Thyroid gland (tissue), 4 donors: Measurements from ENCODE around the gene MAD2L2. TPM values are rescaled to one million over a fixed set of nuclear protein-coding genes. Genes with fewer than 3 reads are reported as not detected.
A peak's percentile ranks its signal among the peaks of the same experiment; 100 is the strongest.

Source experiments
- DNase-seq, 2 donors: peaks; one replicate each; pipeline ENCODE4 v3.0.0-alpha.2; 2019
- H3K27ac ChIP-seq, 3 donors: fragments of 200-600 bp; sonication (generic); 1 replicate in 2 of 3; 2 replicates in 1 of 3; pipeline ENCODE4 v1.5.1; 2016 to 2019; ENCODE audit warnings: mild to moderate bottlenecking in 1 of 3, moderate library complexity in 1 of 3
- H3K27me3 ChIP-seq: fragments of 200-600 bp; sonication (generic); one replicate; pipeline ENCODE4 v1.5.1; 2019
- H3K36me3 ChIP-seq, 2 donors: fragments of 200-600 bp; sonication (generic); one replicate each; pipeline ENCODE4 v1.5.1; 2016 to 2019
- H3K4me1 ChIP-seq, 2 donors: fragments of 200-600 bp; sonication (generic); one replicate each; pipeline ENCODE4 v1.5.1; 2017 to 2019
- H3K4me3 ChIP-seq, 3 donors: fragments of 200-600 bp; sonication (generic); replicated peaks in 1 of 3; 1 replicate in 2 of 3; 2 replicates in 1 of 3; pipeline ENCODE4 v1.5.1; 2016; ENCODE audit warnings: mild to moderate bottlenecking in 1 of 3
- H3K9me3 ChIP-seq: fragments of 200-600 bp; sonication (generic); one replicate; pipeline ENCODE4 v1.5.1; 2017
- POLR2A ChIP-seq, 2 donors: fragments of 450-650 bp; IDR thresholded peaks; one replicate each; pipeline ENCODE4 v1.6.1; 2017; ENCODE audit warnings: antibody characterized with exemption in 2 of 2, mild to moderate bottlenecking in 2 of 2, moderate library complexity in 1 of 2
- WGBS, 2 donors: methylation state at CpG; one replicate each; pipeline ENCODE4 v1.1.5; 2017; 5-methylcytosine and 5-hydroxymethylcytosine counted together
- intact Hi-C: fragments of 100-400 bp; cut with DNase I; formaldehyde crosslinking; loops from one replicate; pipeline ENCODE4 v1.15.1; 2023
- total RNA-seq, 4 donors: library from RNA; depleted of rRNA; stranded (reverse); fragments of >200 nt; gene quantifications; one replicate each; pipeline ENCODE4 v1.2.3, GENCODE V29; 2016
- TF ChIP-seq, protein P1 (sequence below), 6 experiments: fragments of 200-600 bp in 3 of 6; fragments of 450-650 bp in 3 of 6; sonication (generic) in 3 of 6; IDR thresholded peaks; one replicate each; pipeline ENCODE4 v1.5.1; 2016 to 2019; ENCODE audit warnings: antibody characterized with exemption in 6 of 6, mild to moderate bottlenecking in 2 of 6, inconsistent platforms in 1 of 6, moderate library complexity in 1 of 6

MAD2L2 gene
- total RNA-seq, 4 donors from 2014 or later: 12.0 to 43.9 (median 21.5) TPM

DNA sequence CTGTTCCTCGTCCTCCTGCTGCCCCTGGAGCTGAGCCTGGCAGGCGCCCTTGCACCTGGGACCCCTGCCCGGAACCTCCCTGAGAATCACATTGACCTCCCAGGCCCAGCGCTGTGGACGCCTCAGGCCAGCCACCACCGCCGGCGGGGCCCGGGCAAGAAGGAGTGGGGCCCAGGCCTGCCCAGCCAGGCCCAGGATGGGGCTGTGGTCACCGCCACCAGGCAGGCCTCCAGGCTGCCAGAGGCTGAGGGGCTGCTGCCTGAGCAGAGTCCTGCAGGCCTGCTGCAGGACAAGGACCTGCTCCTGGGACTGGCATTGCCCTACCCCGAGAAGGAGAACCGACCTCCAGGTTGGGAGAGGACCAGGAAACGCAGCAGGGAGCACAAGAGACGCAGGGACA is 25.3 kb upstream of the MAD2L2 start:
- H3K36me3 ChIP-seq: no peaks in the 10 kb centered on the region
- no peak overlapping the region for H3K4me3 ChIP-seq
- peaks cover 0 to 11% of the 10 kb centered on the region in 2 donors for H3K4me1 ChIP-seq
- H3K27me3 ChIP-seq: no peaks in the 10 kb centered on the region
- H3K27ac ChIP-seq: no peak overlapping the region
- 91 to 97% methylated on average over 6 to 13 of the region's 14 CpGs for WGBS, 2 donors
- no peaks in the 10 kb centered on the region for H3K9me3 ChIP-seq
- intact Hi-C loops: no loop called here
- no peak for DNase-seq
- TF ChIP-seq POLR2A (IDR thresholded peaks at IDR 0.05): no peak
- TF ChIP-seq, protein P1, sequence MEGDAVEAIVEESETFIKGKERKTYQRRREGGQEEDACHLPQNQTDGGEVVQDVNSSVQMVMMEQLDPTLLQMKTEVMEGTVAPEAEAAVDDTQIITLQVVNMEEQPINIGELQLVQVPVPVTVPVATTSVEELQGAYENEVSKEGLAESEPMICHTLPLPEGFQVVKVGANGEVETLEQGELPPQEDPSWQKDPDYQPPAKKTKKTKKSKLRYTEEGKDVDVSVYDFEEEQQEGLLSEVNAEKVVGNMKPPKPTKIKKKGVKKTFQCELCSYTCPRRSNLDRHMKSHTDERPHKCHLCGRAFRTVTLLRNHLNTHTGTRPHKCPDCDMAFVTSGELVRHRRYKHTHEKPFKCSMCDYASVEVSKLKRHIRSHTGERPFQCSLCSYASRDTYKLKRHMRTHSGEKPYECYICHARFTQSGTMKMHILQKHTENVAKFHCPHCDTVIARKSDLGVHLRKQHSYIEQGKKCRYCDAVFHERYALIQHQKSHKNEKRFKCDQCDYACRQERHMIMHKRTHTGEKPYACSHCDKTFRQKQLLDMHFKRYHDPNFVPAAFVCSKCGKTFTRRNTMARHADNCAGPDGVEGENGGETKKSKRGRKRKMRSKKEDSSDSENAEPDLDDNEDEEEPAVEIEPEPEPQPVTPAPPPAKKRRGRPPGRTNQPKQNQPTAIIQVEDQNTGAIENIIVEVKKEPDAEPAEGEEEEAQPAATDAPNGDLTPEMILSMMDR (IDR thresholded peaks at IDR 0.05): no peak

DNA sequence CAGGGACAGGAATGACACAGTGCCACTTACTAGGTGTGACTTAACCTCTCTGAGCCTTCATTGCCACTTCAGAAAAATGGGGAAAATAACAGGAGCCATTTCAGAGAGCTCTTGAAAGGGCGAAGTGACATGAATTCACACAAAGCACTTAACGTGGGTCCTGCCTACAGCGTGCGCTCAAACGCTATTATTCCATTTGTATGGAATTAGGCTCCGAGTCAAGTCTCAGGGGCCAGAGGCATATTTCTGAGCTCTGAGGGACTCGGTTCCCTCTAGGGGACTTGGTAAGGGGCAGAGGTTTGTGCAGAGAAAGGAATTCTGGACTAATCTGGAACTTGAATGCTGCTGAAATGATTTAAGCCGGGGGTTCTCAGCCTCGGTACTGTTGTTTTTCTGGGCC is 24.6 kb upstream of the MAD2L2 start:
- H3K4me3 ChIP-seq: no peak overlapping the region
- no peaks in the 10 kb centered on the region for H3K9me3 ChIP-seq
- no peaks in the 10 kb centered on the region for H3K36me3 ChIP-seq
- H3K27ac ChIP-seq: no peak overlapping the region
- 82 to 85% methylated on average over 9 of the region's 9 CpGs for WGBS, 2 donors
- TF ChIP-seq POLR2A (IDR thresholded peaks at IDR 0.05): no peak
- TF ChIP-seq, protein P1 (IDR thresholded peaks at IDR 0.05): no peak
- H3K27me3 ChIP-seq: no peaks in the 10 kb centered on the region
- intact Hi-C loops: no loop called here
- no peak for DNase-seq
- peaks cover 0 to 11% of the 10 kb centered on the region in 2 donors for H3K4me1 ChIP-seq

DNA sequence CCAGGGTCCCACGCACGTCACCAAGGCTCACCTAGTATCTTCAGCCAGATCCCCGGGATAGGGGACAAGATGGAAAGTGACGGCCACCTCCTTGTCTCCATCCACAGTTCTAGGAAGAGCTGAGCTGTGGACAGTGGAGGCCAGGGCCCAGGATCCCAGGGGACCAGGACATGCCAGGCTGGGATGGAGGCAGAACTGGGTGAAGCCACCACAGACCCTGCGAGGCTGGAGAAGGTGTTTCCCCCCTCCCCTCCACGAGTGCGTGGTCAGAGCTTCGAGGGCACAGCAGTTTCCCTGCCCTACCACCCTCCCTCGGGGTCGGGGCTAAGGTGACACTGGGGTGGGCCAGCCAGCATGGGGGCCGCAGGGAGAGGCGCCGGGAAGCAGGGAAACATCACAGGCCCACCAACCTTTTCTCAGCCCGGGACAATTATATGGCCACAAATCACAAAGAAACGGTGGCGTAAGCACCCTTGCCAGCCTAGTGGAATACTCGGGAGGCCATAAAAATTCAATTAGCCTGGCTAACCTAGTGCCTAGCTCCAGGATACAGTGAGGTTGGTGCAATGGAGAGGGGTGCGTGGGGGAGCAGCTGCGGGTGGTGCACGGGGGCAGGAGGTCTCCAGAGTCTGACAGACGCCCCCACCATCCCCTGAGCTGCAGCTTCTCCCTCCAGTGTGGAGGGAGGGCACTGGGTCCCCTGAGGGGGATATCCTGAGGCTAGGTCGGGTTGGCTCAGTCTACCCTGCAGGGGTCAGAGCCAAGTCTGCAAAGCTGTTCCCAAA is 23.9 kb upstream of the MAD2L2 start:
- intact Hi-C loops: no loop called here

DNA sequence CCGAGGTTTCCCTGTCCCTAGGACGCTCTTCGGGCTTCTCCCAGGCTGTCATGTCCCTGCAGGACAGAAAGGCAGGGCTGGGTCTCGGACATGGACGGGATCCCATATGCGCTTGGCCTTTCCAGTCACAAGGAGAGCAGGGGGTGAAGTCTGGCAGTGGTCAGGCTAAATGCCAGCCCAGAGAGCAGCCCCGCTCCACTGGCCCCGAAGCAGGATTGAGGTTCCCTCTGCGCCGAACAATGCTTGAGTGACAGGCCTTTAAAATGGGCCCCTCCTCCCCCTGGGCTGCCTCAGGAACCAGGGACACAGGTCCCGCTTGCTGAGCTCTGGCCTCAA is 23.2 kb upstream of the MAD2L2 start:
- H3K27me3 ChIP-seq: no peaks in the 10 kb centered on the region
- intact Hi-C loops: no loop called here

More for the DNA sequence above, 23.9 kb upstream of the MAD2L2 start:
- TF ChIP-seq POLR2A (IDR thresholded peaks at IDR 0.05): no peak
- TF ChIP-seq, protein P1 (IDR thresholded peaks at IDR 0.05): no peak
- Histone ChIP-seq H3K27me3 (no peaks in the 10 kb centered on the region), H3K36me3 (no peaks in the 10 kb centered on the region), H3K4me3 (no peak overlapping the region), H3K9me3 (no peaks in the 10 kb centered on the region), H3K4me1 (peaks cover 0 to 11% of the 10 kb centered on the region in 2 donors), H3K27ac (no peak overlapping the region)
- 77 to 79% methylated on average over 18 to 19 of the region's 22 CpGs for WGBS, 2 donors
- no peak for DNase-seq

More for the DNA sequence above, 23.2 kb upstream of the MAD2L2 start:
- H3K4me1 ChIP-seq: peaks cover 0 to 11% of the 10 kb centered on the region in 2 donors
- DNase-seq: peak; percentile 69 to 71
- H3K9me3 ChIP-seq: no peaks in the 10 kb centered on the region
- TF ChIP-seq POLR2A (IDR thresholded peaks at IDR 0.05): no peak
- TF ChIP-seq, protein P1 (IDR thresholded peaks at IDR 0.05): no peak
- H3K36me3 ChIP-seq: no peaks in the 10 kb centered on the region
- H3K27ac ChIP-seq: no peak overlapping the region
- 22 to 30% methylated on average over 8 to 10 of the region's 11 CpGs for WGBS, 2 donors
- no peak overlapping the region for H3K4me3 ChIP-seq
